Pulmonary artery endothelial cell (primary cell): ENCODE measurements around the gene NTN5. TPM values are rescaled to one million over a fixed set of nuclear protein-coding genes. Genes with fewer than 3 reads are reported as not detected.

Experiments used
- DNase-seq: peaks from one replicate; pipeline ENCODE4 v3.0.0-alpha.2; 2011; ENCODE audit warnings: low read depth, low spot score
- total RNA-seq: library from RNA; depleted of rRNA; stranded (reverse); fragments of >200 nt; gene quantifications from 2 replicates; pipeline ENCODE4 v1.2.3, GENCODE V29; 2014

The NTN5 gene
- total RNA-seq, 1 donor from 2014 or later = 0.07 TPM

DNA sequence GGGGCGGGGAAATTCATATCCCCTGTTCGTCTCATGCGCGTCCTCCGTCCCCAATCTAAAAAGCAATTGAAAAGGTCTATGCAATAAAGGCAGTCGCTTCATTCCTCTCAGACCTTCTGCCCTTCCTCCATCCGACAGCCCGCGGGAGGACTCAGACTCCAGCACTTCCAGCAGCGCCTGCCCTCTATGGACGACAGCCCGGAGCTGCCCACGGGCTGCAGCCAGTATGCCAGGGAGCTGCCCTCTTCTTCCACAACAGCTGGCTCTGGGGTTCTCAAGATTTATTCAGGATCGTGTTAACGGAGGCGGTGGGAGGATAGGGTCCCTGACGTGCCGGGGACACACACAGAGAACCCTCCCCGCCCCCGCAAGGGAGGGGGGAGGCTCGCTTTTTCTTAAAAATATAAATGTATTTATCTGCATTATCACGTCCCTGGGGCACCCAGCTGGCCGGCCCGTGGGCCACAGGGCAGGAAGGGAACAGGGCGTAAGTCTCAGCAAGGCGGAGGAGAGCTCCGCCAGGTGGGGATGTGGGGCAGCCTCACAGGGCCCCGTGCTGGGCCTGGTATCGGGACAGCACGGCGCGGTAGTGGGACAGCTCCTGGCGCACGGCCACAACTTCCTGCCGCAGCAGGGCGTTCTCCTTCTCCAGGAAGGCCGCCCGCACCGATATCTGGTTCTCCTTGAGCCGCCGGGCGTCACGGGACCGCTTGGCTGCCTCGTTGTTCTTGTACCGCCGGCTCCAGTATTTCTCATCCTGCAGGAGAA lies 42.3 kb downstream of the NTN5 start:
- no peak for DNase-seq

DNA sequence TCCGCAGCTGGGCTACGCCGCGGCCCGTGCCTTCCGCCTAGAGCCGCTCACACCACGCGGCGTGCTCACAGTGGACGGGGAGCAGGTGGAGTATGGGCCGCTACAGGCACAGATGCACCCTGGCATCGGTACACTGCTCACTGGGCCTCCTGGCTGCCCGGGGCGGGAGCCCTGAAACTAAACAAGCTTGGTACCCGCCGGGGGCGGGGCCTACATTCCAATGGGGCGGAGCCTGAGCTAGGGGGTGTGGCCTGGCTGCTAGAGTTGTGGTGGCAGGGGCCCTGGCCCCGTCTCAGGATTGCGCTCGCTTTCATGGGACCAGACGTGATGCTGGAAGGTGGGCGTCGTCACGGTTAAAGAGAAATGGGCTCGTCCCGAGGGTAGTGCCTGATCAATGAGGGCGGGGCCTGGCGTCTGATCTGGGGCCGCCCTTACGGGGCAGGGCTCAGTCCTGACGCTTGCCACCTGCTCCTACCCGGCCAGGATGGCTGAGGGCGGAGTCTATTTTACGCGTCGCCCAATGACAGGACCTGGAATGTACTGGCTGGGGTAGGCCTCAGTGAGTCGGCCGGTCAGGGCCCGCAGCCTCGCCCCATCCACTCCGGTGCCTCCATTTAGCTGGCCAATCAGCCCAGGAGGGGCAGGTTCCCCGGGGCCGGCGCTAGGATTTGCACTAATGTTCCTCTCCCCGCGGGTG lies 43.1 kb downstream of the NTN5 start:
- DNase-seq = no peak

DNA sequence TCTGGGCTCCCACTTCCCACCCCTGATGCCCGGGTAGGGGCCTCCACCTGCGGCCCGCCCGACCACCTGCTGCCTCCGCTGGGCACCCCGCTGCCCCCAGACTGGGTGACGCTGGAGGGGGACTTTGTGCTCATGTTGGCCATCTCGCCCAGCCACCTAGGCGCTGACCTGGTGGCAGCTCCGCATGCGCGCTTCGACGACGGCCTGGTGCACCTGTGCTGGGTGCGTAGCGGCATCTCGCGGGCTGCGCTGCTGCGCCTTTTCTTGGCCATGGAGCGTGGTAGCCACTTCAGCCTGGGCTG lies 43.6 kb downstream of the NTN5 start:
- DNase-seq = no peak

DNA sequence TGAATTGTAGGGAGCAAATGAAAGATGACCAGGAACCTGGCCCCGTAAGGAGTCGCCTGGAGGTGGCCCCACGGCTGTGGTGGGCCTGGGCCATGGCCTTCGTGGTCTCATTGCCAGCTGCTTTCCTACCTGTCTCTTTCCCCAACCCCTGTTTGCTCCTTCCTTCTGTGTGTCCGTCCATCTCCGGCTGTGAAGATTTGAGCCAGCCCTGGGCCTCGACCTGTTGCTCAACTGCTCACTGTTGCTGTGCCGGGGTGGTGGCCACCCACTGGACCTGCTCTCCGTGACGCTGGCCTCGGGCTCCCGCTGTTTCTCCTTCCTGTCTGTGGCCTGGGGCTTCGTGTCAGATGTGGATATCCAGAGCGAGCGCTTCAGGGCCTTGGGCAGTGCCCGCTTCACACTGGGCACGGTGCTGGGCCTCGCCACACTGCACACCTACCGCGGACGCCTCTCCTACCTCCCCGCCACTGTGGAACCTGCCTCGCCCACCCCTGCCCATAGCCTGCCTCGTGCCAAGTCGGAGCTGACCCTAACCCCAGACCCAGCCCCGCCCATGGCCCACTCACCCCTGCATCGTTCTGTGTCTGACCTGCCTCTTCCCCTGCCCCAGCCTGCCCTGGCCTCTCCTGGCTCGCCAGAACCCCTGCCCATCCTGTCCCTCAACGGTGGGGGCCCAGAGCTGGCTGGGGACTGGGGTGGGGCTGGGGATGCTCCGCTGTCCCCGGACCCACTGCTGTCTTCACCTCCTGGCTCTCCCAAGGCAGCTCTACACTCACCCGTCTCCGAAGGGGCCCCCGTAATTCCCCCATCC lies 44.1 kb downstream of the NTN5 start:
- no peak for DNase-seq

DNA sequence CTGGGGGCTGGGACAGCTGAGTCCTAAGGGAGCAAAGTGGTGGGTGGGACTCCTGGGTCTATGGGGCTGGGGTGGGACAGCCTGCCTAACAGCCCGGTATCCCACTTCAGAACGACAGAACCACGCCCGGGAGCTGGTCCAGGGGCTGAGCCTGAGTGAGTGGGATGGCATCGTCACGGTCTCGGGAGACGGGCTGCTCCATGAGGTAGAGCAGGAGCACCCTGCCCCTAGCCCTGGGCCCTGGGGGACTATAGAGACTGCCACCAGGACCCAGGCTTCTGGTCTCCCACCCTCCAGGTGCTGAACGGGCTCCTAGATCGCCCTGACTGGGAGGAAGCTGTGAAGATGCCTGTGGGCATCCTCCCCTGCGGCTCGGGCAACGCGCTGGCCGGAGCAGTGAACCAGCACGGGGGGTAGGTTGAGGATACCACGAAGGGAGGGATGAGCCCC lies 44.9 kb downstream of the NTN5 start:
- DNase-seq = no peak

DNA sequence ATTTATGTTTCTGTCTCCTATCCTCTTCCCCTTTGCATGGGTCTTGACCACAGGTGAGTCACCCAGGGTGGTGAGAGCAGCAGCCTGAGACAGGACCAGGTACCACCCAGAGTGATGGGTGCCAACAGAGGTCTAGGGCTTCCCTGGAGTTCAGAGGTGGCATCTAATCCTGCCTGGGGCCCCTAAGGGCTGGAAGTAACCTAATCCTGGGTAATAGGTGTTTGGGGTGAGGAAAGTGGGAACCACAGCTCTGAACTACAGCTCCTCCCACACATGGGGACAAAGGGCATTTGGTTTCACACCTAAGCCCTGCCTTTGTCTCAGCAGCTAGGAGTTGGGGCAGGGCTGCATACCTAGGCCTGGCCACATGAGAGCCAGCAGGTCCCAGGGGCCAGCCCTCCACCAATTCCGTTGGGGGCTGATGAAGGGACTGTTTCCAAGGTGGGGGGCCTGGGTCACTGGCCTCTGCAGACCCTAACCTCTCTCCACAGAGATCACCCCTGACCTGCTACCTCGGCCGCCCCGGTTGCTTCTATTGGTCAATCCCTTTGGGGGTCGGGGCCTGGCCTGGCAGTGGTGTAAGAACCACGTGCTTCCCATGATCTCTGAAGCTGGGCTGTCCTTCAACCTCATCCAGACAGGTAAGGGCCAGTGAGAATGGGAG lies 45.5 kb downstream of the NTN5 start:
- no peak for DNase-seq

DNA sequence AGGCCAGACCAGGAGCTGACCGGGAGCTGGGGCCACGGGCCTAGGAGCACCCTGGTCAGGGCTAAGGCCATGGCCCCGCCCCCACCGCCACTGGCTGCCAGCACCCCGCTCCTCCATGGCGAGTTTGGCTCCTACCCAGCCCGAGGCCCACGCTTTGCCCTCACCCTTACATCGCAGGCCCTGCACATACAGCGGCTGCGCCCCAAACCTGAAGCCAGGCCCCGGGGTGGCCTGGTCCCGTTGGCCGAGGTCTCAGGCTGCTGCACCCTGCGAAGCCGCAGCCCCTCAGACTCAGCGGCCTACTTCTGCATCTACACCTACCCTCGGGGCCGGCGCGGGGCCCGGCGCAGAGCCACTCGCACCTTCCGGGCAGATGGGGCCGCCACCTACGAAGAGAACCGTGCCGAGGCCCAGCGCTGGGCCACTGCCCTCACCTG lies 46.9 kb downstream of the NTN5 start:
- DNase-seq = no peak

DNA sequence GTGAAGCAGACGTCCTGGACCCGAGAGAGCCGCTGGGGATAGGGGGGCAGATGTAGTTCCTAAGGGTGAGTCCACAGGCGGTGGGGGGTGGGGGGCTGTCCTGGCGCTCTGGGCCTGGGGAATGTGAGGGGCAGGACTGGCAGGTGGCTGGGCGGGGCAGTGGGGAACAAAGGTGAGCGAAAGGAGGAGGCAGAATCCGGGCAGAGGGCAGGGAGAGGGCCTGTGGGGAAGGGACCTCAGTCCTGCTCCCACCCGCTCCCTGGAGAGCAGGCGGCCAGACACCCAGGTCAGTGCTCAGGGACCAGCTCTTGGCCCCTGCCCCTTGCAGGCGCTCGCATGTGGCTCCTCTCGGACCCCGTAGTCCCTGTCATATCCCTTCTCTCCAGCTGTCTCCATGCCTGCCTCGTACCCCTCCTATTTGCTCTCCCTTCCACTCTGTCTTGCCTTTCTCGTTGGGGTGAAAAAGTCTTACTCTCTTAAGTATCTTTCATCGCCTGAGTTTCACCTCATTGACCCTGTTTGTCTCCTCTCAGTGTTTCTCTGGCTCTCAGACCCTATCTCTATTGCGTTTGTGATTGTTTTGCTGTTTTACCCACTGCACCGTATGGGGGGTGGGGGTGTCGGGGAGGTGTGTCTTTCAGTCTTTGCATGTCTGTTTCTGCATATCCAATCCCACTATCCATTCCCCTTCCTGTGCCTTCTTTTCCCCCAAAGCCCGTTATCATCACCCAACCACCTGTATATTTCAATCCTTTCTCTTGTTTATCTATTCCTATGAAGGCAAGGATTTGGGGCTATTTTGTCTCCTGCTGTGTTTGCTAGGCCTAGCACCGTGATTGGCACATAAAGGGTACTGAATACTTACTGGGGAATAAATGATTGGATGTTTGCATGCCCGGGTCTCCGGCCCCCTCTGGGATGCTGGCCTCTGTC lies 47.8 kb downstream of the NTN5 start:
- no peak for DNase-seq

DNA sequence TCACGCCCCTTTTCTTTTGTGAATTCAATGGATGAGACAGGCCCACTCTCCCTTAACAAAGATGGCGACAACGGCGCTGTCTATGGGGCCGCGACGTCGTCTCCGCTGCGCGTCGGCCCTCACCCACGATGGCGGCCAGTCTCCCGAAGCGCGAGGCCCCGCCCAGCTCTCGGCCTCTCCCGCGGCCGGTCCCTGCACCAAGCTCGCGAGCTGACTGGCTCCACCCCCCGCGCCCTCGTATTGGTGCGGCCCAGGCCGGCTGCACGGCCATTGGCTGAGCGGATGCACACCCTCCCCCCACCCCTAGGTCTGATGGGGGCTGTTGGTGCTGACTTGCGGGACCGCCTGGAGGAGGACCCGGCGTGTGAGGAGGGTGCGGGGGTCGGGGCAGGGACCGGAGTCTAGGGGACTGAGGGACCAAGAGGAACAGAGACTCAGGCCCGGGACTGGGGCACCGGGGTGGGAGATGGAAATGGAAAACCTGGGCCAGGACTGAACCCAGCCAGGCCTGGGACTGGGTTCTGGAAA lies 48.7 kb downstream of the NTN5 start:
- DNase-seq = peak; percentile 93

DNA sequence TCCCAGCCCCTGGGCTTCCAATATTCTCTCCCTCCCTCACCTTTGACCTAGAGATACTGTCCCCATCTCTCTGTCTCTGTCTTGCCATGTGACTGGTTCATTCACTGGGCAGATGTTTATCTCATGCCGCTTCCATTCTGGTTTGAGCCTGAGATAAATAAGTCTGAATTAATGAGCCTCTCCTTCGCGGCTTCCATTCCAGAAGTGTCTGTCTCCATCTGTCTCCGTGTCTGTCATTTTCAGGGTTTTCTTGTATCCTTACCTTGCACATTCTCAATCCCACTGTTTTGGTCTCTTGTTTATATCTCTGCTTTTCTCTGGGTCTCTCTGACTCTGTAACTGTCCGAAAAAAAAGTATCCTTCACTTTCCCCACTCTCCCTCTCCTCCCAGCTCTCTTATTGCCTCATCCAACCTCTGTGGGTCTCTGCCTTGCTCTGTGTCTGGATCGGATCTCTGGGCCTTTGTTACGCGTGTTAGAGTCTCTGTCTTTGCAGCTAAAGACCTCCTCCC lies 49.2 kb downstream of the NTN5 start:
- no peak for DNase-seq

DNA sequence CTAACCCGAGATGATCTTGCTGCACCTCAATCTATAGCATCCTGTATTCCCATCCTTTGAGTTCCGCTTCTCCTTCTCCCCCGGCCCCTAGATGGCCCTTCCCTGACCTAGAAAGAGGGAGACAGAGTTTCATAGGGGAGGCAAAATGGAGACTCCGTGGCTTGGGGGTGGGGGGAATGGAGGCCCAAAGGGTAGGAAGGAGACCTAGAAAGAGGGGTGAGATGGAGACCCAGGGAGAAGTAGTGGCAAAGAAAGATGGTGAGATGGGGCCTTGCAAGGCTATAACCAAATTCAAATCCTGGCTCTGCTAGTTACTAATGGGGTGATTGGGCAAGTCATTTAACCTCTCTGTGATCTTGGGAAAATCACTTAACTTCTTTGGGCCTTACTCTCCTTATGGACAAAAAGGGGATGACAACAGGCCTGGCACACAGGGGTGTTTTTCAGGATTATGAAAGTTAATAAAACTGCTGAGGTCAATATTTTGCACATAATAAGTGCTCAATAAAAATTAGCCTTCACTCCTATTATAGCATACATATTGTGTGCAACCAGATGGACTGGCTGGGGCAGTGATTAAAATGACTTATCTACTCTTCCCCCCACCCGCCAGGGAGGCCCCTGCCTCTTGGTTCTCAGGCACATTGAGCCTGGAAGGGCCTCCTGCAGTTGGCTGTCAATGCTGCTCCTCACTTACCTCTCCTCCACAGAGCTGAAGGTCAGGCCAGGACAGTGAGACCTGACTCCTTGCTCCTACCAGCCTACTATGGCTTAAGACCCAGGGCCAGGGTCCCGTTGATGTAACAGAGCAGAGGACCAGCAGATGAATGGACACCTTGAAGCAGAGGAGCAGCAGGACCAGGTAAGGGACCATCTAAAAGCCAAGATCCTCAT lies 52.9 kb downstream of the NTN5 start:
- no peak for DNase-seq

DNA sequence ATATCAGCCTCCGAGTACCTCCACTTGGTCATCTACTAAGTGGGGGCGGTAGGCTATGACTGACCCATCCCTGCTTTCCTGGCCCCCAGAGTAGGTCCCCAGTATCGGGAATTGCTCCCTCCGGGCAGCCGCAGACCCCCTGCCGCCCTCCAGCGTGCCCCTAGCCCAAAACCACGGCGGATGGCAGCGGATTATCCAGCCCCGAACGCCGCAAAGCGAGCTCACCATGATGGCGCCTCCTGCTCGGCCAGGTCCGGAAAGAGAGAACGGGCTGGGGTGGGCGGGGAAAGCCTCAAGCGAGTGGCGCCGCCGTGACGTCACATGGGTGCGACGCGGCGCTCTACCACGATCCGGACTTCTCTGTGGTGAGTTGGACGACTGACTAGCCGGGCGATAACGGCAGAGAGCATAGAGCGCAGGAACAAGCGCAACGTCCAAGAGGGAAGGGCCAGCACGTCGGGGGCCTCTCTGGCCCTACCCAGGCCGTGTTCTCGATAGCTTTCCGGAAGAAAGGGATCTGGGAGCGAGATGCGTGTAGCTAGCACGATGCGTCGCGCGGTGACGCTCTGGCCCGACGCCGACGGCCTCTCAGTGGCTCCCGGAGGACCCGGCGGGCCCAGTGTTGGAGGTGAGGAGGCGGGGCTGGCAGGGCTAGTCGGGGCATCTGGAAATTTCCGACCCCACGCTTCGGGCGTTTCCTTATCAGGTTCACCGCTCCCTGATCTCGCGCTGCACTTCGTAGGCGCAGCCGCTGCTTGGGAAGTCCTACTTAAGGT lies 53.7 kb downstream of the NTN5 start, which contains the start of the genes RPL18 and SPHK2:
TSS of gene RPL18 (minus strand) at position 263 of the 776 bp plus-strand sequence. CDS start at position 228, 35 bp downstream.
TSS of gene SPHK2 (plus strand) at position 591 of the 776 bp plus-strand sequence. CDS start 1,009 bp downstream, outside the sequence.
- DNase-seq = peak; percentile 100

DNA sequence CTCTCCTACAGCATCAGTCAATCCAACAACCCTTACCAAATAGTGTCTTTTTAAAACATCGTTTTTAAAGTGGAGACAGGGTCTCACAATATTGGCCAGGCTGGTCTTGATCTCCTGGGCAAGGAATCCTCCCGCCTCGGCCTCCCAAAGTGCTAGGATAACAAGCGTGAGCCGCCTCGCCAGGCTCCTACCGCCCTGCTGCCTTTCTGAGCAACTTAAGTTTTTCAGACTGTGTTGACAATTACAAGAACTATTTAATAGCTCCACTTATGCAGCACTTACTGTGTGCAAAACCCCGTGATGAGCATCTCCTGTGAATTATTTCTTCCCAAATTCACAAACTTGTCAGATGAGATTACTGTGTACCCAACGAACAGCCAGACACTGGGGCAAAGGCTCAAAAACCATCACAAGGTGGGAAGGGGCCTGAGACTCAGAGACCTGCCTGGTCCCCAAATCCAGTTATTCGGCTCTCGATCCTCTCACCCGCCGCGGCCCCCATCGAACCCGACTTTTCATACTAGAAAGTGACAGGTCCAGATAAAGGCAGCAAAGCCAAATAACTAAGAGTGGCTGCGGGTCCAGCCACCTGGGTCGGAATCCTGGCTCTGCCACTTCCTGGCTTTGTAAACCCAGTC lies 54.4 kb downstream of the NTN5 start:
- no peak for DNase-seq

DNA sequence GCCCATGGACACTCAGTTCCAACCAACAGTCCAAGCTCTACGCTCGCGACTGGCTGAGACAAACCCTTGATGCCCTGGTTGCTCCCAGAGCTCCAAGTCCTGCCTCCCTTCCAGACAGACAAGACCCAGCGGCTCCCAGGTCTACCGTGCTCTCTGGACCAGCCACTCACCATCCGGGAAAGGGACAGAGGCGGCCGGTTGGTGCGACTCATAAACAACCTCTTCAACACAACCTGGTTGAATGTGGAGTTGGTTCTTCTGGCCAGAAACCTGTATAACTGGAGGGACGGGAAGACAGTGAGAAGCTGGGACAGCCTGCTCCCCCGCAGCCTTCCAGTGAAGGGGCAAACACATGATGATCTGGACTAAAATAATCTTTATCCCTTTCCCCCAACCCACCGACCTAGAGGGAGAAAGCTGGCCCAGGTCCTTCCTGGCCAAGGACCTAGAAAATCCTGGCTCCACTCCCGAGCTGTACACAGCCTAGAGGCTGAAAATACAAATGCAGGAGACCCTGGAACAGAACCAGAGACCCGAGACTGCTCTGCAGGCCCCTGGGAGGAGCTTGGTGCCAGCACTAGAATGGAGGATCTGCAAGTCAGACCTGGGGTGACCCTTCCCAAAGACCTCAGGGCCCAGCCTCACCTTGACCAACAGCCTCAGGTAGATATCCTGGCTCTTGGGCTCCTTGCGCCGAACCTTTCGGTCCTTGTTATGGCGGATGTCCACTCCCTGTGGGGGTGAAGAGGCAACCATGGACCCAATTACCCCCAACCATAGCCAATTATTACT lies 55.5 kb downstream of the NTN5 start:
- DNase-seq = no peak

DNA sequence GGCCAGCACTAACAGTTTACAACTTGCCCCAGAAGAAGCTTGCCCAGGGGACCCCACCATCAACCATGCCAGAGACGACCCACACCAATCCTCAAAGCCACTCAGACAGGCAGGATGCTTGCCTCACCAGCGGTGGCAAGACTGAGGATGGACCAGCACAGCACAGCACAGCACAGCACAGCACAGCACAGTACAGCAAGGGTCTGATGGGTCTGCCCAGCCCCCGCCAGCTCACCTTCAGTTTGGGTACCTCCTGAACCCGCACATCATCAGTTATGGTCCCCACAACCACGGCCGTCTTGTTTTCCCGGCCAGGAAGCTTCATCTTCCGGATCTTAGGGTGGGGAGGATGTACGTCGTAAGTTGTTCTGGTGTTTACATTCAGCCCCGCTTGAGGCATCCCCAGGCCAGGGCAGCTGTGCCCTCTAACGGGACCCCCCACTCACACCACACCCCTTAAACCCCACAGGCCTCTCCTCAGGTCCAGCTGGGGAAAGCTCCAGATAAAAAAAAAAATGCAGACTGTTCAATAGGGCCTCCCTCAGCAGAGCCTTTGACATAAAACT lies 56.2 kb downstream of the NTN5 start:
- no peak for DNase-seq

DNA sequence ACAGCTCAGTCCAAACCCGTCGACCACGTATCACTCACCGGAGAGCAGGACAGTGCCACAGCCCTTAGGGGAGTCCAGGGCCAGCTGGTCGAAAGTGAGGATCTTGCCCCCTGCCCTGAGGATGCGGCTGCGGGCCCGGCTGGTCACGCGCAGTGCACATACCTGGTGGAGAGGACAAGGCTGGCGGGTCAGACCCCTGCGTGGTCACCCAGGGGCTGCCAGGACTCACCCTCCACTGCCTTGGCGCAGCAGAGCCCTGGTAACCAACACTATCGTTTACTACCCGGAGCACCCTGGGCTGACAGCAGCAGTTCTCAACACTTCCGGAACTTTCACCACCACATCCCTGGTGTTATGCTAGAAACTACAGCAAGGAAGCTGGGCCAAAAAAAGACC lies 56.8 kb downstream of the NTN5 start:
- DNase-seq = no peak
